RWPE1 (cell line): ENCODE results near the gene COPG2.
"Not testable (repeated sequence)": the region's sequence is repeated elsewhere in the genome, so short reads cannot be mapped to it uniquely, and the experiment has no call there.

Source experiments
- CTCF ChIA-PET: fragments of 350-600 bp; sonication (Branson Sonifier 250); formaldehyde crosslinking; extraction: SDS; loops from one replicate; lab custom pipeline; 2021; lab: Yijun Ruan, JAX
- POLR2A ChIA-PET: fragments of 400-600 bp; formaldehyde crosslinking; extraction: SDS; loops from one replicate; lab custom pipeline; 2020; ENCODE audit warnings: antibody characterized with exemption; ENCODE audit not compliant: low non-redundant PET; lab: Yijun Ruan, JAX
- DNase-seq: peaks from one replicate; pipeline ENCODE4 v3.0.0; 2012; ENCODE audit warnings: low spot score
- H3K27ac ChIP-seq: fragments of 450-650 bp; 2 replicates; pipeline ENCODE4 v1.5.1; 2017
- CTCF ChIP-seq: fragments of 450-650 bp; conservative IDR thresholded peaks from 2 replicates; pipeline ENCODE4 v1.5.1; 2017; ENCODE audit warnings: low read depth, mild to moderate bottlenecking

The COPG2 gene

DNA sequence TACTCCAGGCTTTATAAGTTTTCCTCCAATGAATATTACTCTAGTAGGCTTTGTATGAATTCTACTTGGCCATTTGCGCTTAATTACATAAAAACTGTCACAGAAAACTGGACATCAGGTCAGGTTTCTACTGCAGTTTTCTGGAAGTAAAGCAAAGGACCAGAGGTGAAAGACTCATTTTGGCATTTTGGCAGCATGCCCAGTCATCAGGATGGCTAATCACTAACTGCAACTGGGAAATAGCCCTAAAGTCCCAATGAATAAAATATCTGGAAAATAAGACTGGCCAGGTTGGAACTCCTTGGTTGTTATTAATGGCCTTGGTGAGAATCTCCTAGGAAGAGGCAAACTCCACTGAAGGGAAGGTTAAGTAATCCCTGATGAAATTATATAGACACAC, 75.5 kb downstream of the COPG2 start:
- H3K27ac ChIP-seq = no peak overlapping the region
- POLR2A ChIA-PET = no interaction called here
- TF ChIP-seq CTCF = no peak
- no peak for DNase-seq
- CTCF ChIA-PET = interaction anchor here (0.6 kb wide), 1 partner anchor 13 kb away, joined by 6 read pairs; no protein-coding TSS in a partner anchor

GRCh38 chr7:130591464-130591863, 77.1 kb downstream of the COPG2 start:
- H3K27ac ChIP-seq, DNase-seq, CTCF ChIA-PET, POLR2A ChIA-PET: not testable (repeated sequence)

GRCh38 chr7:130585932-130586331, 82.6 kb downstream of the COPG2 start:
- CTCF ChIA-PET = interaction anchor here (0.6 kb wide), 1 partner anchor 11 kb away, joined by 3 read pairs; no protein-coding TSS in a partner anchor
- DNase-seq, POLR2A ChIA-PET, H3K27ac ChIP-seq: not testable (repeated sequence)

DNA sequence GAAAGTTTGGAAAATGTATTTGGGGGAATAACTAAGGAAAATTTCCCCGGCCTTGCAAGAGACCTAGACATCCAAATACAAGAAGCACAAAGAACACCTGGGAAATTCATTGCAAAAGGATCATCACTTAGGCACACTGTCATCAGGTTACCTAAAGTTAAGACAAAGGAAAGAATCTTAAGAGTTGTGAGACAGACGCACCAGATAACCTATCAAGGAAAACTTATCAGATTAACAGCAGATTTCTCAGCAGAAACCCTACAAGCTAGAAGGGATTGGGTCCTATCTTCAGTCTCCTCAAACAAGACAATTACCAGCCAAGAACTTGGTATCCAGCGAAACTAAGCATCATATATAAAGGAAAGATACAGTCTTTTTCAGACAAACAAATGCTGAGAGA, 93.4 kb downstream of the COPG2 start:
- POLR2A ChIA-PET, CTCF ChIA-PET, H3K27ac ChIP-seq, DNase-seq: not testable (repeated sequence)

DNA sequence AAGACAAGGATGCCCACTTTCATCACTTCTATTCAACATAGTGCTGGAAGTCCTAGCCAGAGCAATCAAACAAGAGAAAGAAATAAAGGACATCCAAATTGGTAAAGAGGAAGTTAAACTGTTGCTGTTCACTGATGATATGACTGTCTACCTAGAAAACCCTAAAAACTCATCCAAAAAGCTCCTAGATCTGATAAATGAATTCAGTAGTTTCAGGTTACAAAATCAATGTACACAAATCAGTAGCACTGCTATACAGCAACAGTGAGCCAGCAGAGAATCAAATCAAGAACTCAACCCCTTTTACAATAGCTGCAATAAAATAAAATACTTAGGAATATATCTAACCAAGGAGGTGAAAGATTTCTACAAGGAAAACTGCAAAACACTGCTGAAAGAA, 98.4 kb downstream of the COPG2 start:
- CTCF ChIA-PET, H3K27ac ChIP-seq, DNase-seq, POLR2A ChIA-PET: not testable (repeated sequence)

DNA sequence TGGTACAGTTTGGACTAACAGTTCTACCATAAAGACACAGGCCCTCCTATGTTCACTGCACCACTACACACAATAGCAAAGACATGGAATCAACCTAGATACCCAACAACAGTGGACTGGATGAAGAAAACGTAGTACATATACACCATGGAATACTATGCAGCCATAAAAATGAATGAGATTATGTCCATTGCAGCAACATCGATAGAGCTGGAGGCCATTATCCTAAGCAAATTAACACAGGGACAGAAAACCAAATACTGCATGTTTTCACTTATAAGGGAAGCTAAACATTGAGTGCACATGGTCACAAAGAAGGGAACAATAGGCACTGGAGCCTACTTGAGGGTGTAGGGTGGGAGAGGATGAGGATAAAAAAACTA, 101.7 kb downstream of the COPG2 start:
- ChIA-PET CTCF (no interaction called here), POLR2A (no interaction called here)
- no peak overlapping the region for H3K27ac ChIP-seq
- no peak for DNase-seq
- TF ChIP-seq CTCF = no peak

- no peak for TF ChIP-seq CTCF
- H3K27ac ChIP-seq = no peak overlapping the region
- ChIA-PET POLR2A (no interaction called here), CTCF (interaction anchor here (0.9 kb wide), 1 partner anchor 146 kb away, joined by 4 read pairs; no protein-coding TSS in a partner anchor)
- DNase-seq = no peak
Observed at GRCh38 chr7:130566168-130566897, 102.2 kb downstream of the COPG2 start.

DNA sequence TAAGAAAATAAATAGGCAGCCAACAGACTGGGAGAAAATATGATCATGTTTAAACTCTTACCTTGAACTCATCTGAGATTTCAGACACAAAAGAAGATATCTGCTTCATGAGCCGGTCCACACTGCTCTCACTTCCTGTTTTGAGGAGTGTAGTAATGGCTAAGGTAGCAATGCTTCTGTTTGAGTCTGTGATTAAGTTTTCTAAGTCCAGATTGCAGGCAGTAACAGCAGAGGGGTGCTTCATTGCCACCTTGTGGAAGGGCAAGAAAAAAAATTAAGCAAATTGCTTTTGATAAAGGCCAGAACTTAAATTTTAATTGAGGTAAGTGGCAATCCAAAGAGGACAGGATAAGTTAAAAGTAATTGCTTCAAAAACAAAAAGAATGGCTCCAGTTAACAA, 107.6 kb downstream of the COPG2 start:
- peak; percentile 28 for TF ChIP-seq CTCF
- no peak overlapping the region for H3K27ac ChIP-seq
- ChIA-PET POLR2A (no interaction called here), CTCF (no interaction called here)
- peak; percentile 26 for DNase-seq
